Breast epithelium (tissue), 3 donors: ENCODE measurements around the gene DNAJC3.

Experiments used
- POLR2A ChIP-seq: fragments of 450-650 bp; IDR thresholded peaks from one replicate; pipeline ENCODE4 v1.6.1; 2016; ENCODE audit warnings: antibody characterized with exemption, mild to moderate bottlenecking, moderate library complexity
- TF ChIP-seq, protein P1 (sequence below), 3 donors: fragments of 450-650 bp; IDR thresholded peaks; one replicate each; pipeline ENCODE4 v1.5.1; 2016 to 2017; ENCODE audit warnings: antibody characterized with exemption in 3 of 3, mild to moderate bottlenecking in 3 of 3, moderate library complexity in 3 of 3

DNA sequence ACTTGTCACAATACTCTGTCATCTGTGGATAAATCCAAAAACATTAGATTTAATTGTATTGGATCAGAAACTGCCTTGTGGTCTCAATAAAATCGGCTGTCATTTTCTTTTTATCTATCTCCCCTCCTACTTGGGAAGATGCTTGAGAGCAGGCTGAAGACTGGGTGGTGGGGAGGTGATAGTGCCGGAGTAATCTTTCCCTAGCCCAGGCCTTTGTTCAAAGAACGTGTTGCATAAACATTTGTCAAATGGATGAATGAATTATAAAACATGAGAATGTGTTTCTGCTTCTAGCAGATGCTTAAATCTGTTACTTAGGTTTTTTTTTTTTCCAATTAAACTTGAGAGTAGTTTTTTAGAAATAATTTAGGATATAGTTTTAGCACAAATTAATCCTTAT lies 49.9 kb downstream of the DNAJC3 start:
- TF ChIP-seq, protein P1, sequence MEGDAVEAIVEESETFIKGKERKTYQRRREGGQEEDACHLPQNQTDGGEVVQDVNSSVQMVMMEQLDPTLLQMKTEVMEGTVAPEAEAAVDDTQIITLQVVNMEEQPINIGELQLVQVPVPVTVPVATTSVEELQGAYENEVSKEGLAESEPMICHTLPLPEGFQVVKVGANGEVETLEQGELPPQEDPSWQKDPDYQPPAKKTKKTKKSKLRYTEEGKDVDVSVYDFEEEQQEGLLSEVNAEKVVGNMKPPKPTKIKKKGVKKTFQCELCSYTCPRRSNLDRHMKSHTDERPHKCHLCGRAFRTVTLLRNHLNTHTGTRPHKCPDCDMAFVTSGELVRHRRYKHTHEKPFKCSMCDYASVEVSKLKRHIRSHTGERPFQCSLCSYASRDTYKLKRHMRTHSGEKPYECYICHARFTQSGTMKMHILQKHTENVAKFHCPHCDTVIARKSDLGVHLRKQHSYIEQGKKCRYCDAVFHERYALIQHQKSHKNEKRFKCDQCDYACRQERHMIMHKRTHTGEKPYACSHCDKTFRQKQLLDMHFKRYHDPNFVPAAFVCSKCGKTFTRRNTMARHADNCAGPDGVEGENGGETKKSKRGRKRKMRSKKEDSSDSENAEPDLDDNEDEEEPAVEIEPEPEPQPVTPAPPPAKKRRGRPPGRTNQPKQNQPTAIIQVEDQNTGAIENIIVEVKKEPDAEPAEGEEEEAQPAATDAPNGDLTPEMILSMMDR (IDR thresholded peaks at IDR 0.05), result no peak
- no peak for TF ChIP-seq POLR2A
